ENCODE results near the gene NFATC1.

DNA sequence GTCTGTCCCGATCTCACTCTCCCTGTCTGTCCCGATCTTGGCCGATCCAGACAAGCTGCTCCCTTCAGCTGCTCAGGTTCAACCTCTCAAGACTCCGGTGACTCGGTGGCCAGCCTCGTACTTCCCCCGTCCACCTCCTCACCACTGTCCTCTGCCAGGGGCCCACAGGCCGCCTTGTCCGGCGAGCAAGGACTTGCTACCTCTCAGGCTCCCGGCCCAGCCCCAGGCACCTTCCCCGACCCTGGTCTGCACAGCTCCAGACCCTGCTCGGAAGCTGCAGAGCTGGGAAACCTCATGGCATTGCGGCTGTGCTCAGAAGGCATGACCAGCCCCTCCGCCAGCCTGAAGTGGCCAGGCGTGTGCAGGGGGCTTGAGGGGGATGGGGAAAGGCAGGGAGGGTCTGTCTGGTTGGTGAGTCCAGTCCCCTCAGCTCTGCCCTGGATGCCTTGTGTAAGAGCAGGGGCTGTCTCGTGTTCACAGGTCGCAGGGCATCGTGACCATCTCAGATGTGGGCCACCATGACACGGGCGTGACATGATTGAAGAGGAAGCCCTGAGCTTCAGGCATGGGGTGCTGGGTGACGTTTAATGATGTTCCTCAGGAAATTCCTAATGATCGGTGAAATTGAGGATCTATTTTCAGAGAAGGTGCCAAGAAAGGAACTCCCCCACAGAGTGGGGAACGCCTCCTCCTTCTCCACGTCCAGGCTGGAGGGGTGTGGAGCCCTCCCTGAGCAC, 162.6 kb downstream of the NFATC1 start:
- TF ChIP-seq, protein P1, sequence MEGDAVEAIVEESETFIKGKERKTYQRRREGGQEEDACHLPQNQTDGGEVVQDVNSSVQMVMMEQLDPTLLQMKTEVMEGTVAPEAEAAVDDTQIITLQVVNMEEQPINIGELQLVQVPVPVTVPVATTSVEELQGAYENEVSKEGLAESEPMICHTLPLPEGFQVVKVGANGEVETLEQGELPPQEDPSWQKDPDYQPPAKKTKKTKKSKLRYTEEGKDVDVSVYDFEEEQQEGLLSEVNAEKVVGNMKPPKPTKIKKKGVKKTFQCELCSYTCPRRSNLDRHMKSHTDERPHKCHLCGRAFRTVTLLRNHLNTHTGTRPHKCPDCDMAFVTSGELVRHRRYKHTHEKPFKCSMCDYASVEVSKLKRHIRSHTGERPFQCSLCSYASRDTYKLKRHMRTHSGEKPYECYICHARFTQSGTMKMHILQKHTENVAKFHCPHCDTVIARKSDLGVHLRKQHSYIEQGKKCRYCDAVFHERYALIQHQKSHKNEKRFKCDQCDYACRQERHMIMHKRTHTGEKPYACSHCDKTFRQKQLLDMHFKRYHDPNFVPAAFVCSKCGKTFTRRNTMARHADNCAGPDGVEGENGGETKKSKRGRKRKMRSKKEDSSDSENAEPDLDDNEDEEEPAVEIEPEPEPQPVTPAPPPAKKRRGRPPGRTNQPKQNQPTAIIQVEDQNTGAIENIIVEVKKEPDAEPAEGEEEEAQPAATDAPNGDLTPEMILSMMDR (IDR thresholded peaks at IDR 0.05; ENCODE audit: borderline replicate concordance, extremely low read depth, low read length, poor library complexity, severe bottlenecking): no peak
- TF ChIP-seq EZH2 (IDR thresholded peaks at IDR 0.05; ENCODE audit: borderline replicate concordance, low read depth, low read length, severe bottlenecking): no peak

Measured in DND-41 (cell line).